OCI-LY7 (cell line): Measurements from ENCODE around the gene HAPLN1.

ENCODE experiments used
- EZH2phosphoT487 ChIP-seq: fragments of 200-600 bp; sonication (generic); IDR thresholded peaks from 2 replicates; pipeline ENCODE4 v1.6.1; 2018; ENCODE audit warnings: low read depth, borderline replicate concordance, mild to moderate bottlenecking, mixed run types, antibody characterized with exemption, low read length, moderate library complexity, mixed read lengths
- TF ChIP-seq, protein P1 (sequence below): fragments of 200-600 bp; sonication (generic); conservative IDR thresholded peaks from 2 replicates; pipeline ENCODE4 v1.5.1; 2014; ENCODE audit warnings: mild to moderate bottlenecking, antibody characterized with exemption, low read length, moderate library complexity, mixed read lengths

- TF ChIP-seq, protein P1, sequence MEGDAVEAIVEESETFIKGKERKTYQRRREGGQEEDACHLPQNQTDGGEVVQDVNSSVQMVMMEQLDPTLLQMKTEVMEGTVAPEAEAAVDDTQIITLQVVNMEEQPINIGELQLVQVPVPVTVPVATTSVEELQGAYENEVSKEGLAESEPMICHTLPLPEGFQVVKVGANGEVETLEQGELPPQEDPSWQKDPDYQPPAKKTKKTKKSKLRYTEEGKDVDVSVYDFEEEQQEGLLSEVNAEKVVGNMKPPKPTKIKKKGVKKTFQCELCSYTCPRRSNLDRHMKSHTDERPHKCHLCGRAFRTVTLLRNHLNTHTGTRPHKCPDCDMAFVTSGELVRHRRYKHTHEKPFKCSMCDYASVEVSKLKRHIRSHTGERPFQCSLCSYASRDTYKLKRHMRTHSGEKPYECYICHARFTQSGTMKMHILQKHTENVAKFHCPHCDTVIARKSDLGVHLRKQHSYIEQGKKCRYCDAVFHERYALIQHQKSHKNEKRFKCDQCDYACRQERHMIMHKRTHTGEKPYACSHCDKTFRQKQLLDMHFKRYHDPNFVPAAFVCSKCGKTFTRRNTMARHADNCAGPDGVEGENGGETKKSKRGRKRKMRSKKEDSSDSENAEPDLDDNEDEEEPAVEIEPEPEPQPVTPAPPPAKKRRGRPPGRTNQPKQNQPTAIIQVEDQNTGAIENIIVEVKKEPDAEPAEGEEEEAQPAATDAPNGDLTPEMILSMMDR, result no peak
- TF ChIP-seq EZH2phosphoT487, result no peak
These were observed 33.5 kb downstream of the HAPLN1 start for GRCh38 chr5:83687124-83687619.
